ENCODE data around the gene NQO2.
"Not testable (repeated sequence)": the region's sequence is repeated elsewhere in the genome, so short reads cannot be mapped to it uniquely, and the experiment has no call there.

The NQO2 gene

GRCh38 chr6:3001773-3002293, 2.1 kb downstream of the NQO2 start:
- peak; percentile 61 for DNase-seq (ENCODE audit: extremely low spot score)
- CTCF ChIA-PET, result interaction anchor here (0.6 to 1.4 kb wide), 11 partner anchors 18 to 252 kb away, joined by 3 to 9 read pairs (median 4); no protein-coding TSS in a partner anchor
- no peak for TF ChIP-seq FOXM1 (IDR thresholded peaks at IDR 0.05; ENCODE audit: borderline replicate concordance)
- no peak for TF ChIP-seq NFRKB (IDR thresholded peaks at IDR 0.05)
- no peak for TF ChIP-seq SP1 (IDR thresholded peaks at IDR 0.05)
- TF ChIP-seq ELF4 (IDR thresholded peaks at IDR 0.05), result no peak
- no peak for TF ChIP-seq CTBP1 (IDR thresholded peaks at IDR 0.05; ENCODE audit: borderline replicate concordance)
- no peak for TF ChIP-seq TARDBP (IDR thresholded peaks at IDR 0.05)
- TF ChIP-seq ZNF384 (IDR thresholded peaks at IDR 0.05), result no peak
- TF ChIP-seq, protein P1, sequence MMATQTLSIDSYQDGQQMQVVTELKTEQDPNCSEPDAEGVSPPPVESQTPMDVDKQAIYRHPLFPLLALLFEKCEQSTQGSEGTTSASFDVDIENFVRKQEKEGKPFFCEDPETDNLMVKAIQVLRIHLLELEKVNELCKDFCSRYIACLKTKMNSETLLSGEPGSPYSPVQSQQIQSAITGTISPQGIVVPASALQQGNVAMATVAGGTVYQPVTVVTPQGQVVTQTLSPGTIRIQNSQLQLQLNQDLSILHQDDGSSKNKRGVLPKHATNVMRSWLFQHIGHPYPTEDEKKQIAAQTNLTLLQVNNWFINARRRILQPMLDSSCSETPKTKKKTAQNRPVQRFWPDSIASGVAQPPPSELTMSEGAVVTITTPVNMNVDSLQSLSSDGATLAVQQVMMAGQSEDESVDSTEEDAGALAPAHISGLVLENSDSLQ (IDR thresholded peaks at IDR 0.05), result peak; percentile 42; the same call in 1 of the 2 replicates
- no peak for TF ChIP-seq FOXA1 (IDR thresholded peaks at IDR 0.05)
- TF ChIP-seq ARNT (IDR thresholded peaks at IDR 0.05), result no peak
- TF ChIP-seq BHLHE40 (IDR thresholded peaks at IDR 0.05; ENCODE audit: borderline replicate concordance), result no peak
- peak; percentile 96 for TF ChIP-seq FOXK2 (IDR thresholded peaks at IDR 0.05)
- TF ChIP-seq L3MBTL2 (conservative IDR thresholded peaks at IDR 0.05), result no peak
- no peak for TF ChIP-seq SUZ12 (IDR thresholded peaks at IDR 0.05)
- TF ChIP-seq HDGF (IDR thresholded peaks at IDR 0.05; ENCODE audit: borderline replicate concordance), result no peak
- no peak for TF ChIP-seq LEF1 (IDR thresholded peaks at IDR 0.05; ENCODE audit: borderline replicate concordance)
- POLR2A ChIA-PET, result interaction anchor here (1.0 to 1.4 kb wide), 4 partner anchors 22 to 62 kb away, joined by 3 to 5 read pairs (median 4); no protein-coding TSS in a partner anchor

DNA sequence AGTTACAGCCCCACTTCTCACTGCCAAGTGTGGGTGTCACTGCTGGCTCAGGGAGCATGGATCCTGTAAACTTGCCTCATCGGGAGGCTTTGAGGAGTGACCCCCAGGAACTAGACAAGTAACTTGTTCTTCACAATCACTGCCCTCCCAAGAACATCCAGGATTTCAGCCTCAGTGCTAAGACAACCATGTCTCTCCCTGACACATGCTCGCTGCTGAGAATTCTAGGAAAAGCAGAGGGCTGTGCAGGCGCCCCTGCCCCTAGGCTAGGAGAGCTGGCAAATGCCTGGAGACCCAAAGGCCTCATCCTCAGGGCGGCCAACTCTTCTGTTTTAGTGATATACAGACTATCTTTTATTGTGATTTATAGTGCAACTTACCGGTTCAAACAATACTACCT, 3.5 kb downstream of the NQO2 start:
- POLR2A ChIA-PET; DNase-seq (ENCODE audit: extremely low spot score); CTCF ChIA-PET: not testable (repeated sequence)

- POLR2A ChIA-PET, result no interaction called here
- CTCF ChIA-PET, result no interaction called here
- TF ChIP-seq LEF1 (IDR thresholded peaks at IDR 0.05; ENCODE audit: borderline replicate concordance) (no peak), FOXK2 (IDR thresholded peaks at IDR 0.05) (no peak), ZNF384 (IDR thresholded peaks at IDR 0.05) (no peak), FOXA1 (IDR thresholded peaks at IDR 0.05) (no peak), SP1 (IDR thresholded peaks at IDR 0.05) (no peak), TARDBP (IDR thresholded peaks at IDR 0.05) (no peak), ELF4 (IDR thresholded peaks at IDR 0.05) (no peak), HDGF (IDR thresholded peaks at IDR 0.05; ENCODE audit: borderline replicate concordance) (no peak), ARNT (IDR thresholded peaks at IDR 0.05) (no peak), NFRKB (IDR thresholded peaks at IDR 0.05) (no peak), BHLHE40 (IDR thresholded peaks at IDR 0.05; ENCODE audit: borderline replicate concordance) (no peak), SUZ12 (IDR thresholded peaks at IDR 0.05) (no peak), CTBP1 (IDR thresholded peaks at IDR 0.05; ENCODE audit: borderline replicate concordance) (no peak), L3MBTL2 (conservative IDR thresholded peaks at IDR 0.05) (no peak), FOXM1 (IDR thresholded peaks at IDR 0.05; ENCODE audit: borderline replicate concordance) (no peak)
- TF ChIP-seq, protein P1 (IDR thresholded peaks at IDR 0.05), result no peak
- DNase-seq (ENCODE audit: extremely low spot score), result no peak
Measured at GRCh38 chr6:3005077-3005476, 5.4 kb downstream of the NQO2 start.

- no peak for DNase-seq (ENCODE audit: extremely low spot score)
- ChIA-PET POLR2A (no interaction called here), CTCF (no interaction called here)
- TF ChIP-seq, protein P1 (IDR thresholded peaks at IDR 0.05), result no peak
- no peak for TF ChIP-seq LEF1 (IDR thresholded peaks at IDR 0.05; ENCODE audit: borderline replicate concordance)
- no peak for TF ChIP-seq FOXM1 (IDR thresholded peaks at IDR 0.05; ENCODE audit: borderline replicate concordance)
- no peak for TF ChIP-seq ARNT (IDR thresholded peaks at IDR 0.05)
- no peak for TF ChIP-seq FOXK2 (IDR thresholded peaks at IDR 0.05)
- TF ChIP-seq SUZ12 (IDR thresholded peaks at IDR 0.05), result no peak
- TF ChIP-seq BHLHE40 (IDR thresholded peaks at IDR 0.05; ENCODE audit: borderline replicate concordance), result no peak
- no peak for TF ChIP-seq NFRKB (IDR thresholded peaks at IDR 0.05)
- TF ChIP-seq SP1 (IDR thresholded peaks at IDR 0.05), result no peak
- no peak for TF ChIP-seq HDGF (IDR thresholded peaks at IDR 0.05; ENCODE audit: borderline replicate concordance)
Measured at GRCh38 chr6:3005874-3006273, 6.2 kb downstream of the NQO2 start.

GRCh38 chr6:3006476-3006875, 6.8 kb downstream of the NQO2 start:
- ChIA-PET POLR2A (no interaction called here), CTCF (no interaction called here)

More at GRCh38 chr6:3006476-3006875, 6.8 kb downstream of the NQO2 start:
- no peak for DNase-seq (ENCODE audit: extremely low spot score)
- TF ChIP-seq ARNT (IDR thresholded peaks at IDR 0.05), result no peak
- TF ChIP-seq, protein P1 (IDR thresholded peaks at IDR 0.05), result no peak
- no peak for TF ChIP-seq ZNF384 (IDR thresholded peaks at IDR 0.05)
- no peak for TF ChIP-seq L3MBTL2 (conservative IDR thresholded peaks at IDR 0.05)
- no peak for TF ChIP-seq FOXK2 (IDR thresholded peaks at IDR 0.05)
- no peak for TF ChIP-seq FOXM1 (IDR thresholded peaks at IDR 0.05; ENCODE audit: borderline replicate concordance)
- TF ChIP-seq FOXA1 (IDR thresholded peaks at IDR 0.05), result no peak
- no peak for TF ChIP-seq CTBP1 (IDR thresholded peaks at IDR 0.05; ENCODE audit: borderline replicate concordance)
- TF ChIP-seq NFRKB (IDR thresholded peaks at IDR 0.05), result no peak
- TF ChIP-seq ELF4 (IDR thresholded peaks at IDR 0.05), result no peak
